ENCODE results near the gene ATP1A1.

- no peak for TF ChIP-seq MAFK (IDR thresholded peaks at IDR 0.05; ENCODE audit: partially characterized antibody)
- no peak for TF ChIP-seq MYC (IDR thresholded peaks at IDR 0.05; ENCODE audit: borderline replicate concordance, low read length)
- no peak for TF ChIP-seq RFX5 (IDR thresholded peaks at IDR 0.05)
- TF ChIP-seq CTCF (IDR thresholded peaks at IDR 0.05), result no peak
- no peak for TF ChIP-seq REST (IDR thresholded peaks at IDR 0.05)
These were observed 30.6 kb downstream of the ATP1A1 start for GRCh38 chr1:116403496-116404136.

Data from A549 (cell line).